ENCODE data around the gene NFS1. TPM values are rescaled to one million over a fixed set of nuclear protein-coding genes. Genes with fewer than 3 reads are reported as not detected.

Gene NFS1
- total and polyA plus RNA-seq, 5 donors from 2014 or later, result 21.2 to 32.6 (median 23.9) TPM

DNA sequence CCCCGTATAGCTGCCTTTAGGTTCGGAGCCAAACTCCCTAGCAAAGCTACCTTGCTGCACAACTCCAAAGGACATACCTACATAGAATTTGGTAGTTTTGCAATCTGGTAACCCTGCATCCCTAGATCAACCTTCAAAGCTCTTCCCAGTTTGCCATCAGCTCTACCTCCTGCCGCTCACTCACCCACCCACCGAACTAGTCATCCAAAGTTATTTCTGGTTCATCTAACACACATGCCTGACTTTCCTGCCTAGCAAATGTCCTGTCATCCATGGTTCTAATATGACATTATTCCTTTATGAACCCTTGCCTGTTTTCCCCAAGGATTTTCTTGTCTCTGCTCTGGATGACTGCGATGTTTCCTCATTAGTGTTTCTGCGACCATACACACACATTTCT is 61.9 kb downstream of the NFS1 start:
- Mint-ChIP-seq H3K4me3 (no peak overlapping the region), H3K4me1 (peaks cover 38 to 70% (median 59%) of the 10 kb centered on the region in 4 donors), H3K36me3 (peaks cover 4% of the 10 kb centered on the region), H3K9me3 (no peaks in the 10 kb centered on the region), H3K27me3 (no peaks in the 10 kb centered on the region), H3K27ac (peak overlapping the region; percentile 36 to 70 (median 60))
- H3K4me1 ChIP-seq (ENCODE audit: control insufficient read depth, insufficient read depth, low read length, poor library complexity, severe bottlenecking), result peaks cover 5% of the 10 kb centered on the region
- peaks cover 8% of the 10 kb centered on the region for H3K36me3 ChIP-seq (ENCODE audit: control insufficient read depth, insufficient read depth, low read length)
- H3K9me3 ChIP-seq (ENCODE audit: control insufficient read depth in 2 of 2, low read length in 2 of 2), result no peaks in the 10 kb centered on the region
- H3K27ac ChIP-seq (ENCODE audit: insufficient read depth, low read length, poor library complexity, severe bottlenecking), result no peak overlapping the region
- no peak for DNase-seq
- no peak for ATAC-seq (ENCODE audit: low read depth in 2 of 2)
- no peak overlapping the region for H3K4me3 ChIP-seq (ENCODE audit: low read depth, low read length)
- H3K27me3 ChIP-seq (ENCODE audit: control insufficient read depth, insufficient read depth, low read length), result no peaks in the 10 kb centered on the region

DNA sequence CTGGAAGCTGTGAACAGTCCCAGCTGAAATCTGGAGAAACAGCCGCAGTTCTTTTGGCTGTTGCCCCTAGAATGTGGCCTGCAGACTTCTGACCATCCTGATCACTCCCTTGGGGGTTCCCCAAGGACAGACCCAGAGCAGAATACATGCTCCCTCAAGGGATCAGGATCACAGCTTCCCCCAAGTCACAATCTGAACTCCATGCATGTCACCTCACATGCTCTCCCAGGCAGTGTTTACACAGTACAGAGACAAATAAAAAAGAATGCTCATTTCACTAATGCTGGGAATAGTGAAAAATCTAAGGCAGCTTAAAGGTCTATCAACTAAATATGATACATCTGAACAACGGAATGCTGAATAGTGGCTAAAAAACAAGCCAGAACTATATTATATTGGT is 63.1 kb downstream of the NFS1 start:
- Mint-ChIP-seq H3K27me3 (no peaks in the 10 kb centered on the region), H3K4me3 (no peak overlapping the region), H3K4me1 (peaks cover 32 to 60% (median 53%) of the 10 kb centered on the region in 4 donors), H3K27ac (peak overlapping the region; percentile 11 to 61 (median 21)), H3K36me3 (peaks cover 4% of the 10 kb centered on the region), H3K9me3 (no peaks in the 10 kb centered on the region)
- H3K9me3 ChIP-seq (ENCODE audit: control insufficient read depth in 2 of 2, low read length in 2 of 2), result no peaks in the 10 kb centered on the region
- H3K4me3 ChIP-seq (ENCODE audit: low read depth, low read length), result no peak overlapping the region
- DNase-seq (no peak), ATAC-seq (ENCODE audit: low read depth in 2 of 2) (no peak)
- H3K4me1 ChIP-seq (ENCODE audit: control insufficient read depth, insufficient read depth, low read length, poor library complexity, severe bottlenecking), result peaks cover 5% of the 10 kb centered on the region
- peaks cover 16% of the 10 kb centered on the region for H3K36me3 ChIP-seq (ENCODE audit: control insufficient read depth, insufficient read depth, low read length)
- no peaks in the 10 kb centered on the region for H3K27me3 ChIP-seq (ENCODE audit: control insufficient read depth, insufficient read depth, low read length)
- H3K27ac ChIP-seq (ENCODE audit: insufficient read depth, low read length, poor library complexity, severe bottlenecking), result no peak overlapping the region

DNA sequence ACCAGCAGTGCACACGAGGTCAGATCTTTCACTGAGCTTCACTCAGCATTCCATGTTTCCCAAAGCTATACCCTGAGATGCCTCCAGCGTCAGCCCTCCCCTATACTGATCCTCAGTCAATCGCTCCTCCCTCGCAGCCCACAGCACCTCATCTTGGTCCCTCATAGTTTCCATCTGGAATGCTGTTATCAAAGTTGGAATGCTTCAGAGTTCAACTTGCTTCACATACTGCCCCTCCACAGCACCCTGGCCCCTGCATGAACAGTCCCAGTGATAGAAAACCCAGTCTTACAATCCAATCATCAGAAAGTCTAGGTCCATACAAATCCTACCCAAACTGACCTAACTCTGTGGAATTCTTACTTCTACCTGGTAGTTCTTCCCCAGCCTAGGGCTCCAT is 63.5 kb downstream of the NFS1 start:
- Histone ChIP-seq H3K4me1 (ENCODE audit: control insufficient read depth, insufficient read depth, low read length, poor library complexity, severe bottlenecking) (peaks cover 5% of the 10 kb centered on the region), H3K9me3 (ENCODE audit: control insufficient read depth in 2 of 2, low read length in 2 of 2) (no peaks in the 10 kb centered on the region), H3K4me3 (ENCODE audit: low read depth, low read length) (no peak overlapping the region), H3K36me3 (ENCODE audit: control insufficient read depth, insufficient read depth, low read length) (peaks cover 21% of the 10 kb centered on the region), H3K27ac (ENCODE audit: insufficient read depth, low read length, poor library complexity, severe bottlenecking) (no peak overlapping the region), H3K27me3 (ENCODE audit: control insufficient read depth, insufficient read depth, low read length) (no peaks in the 10 kb centered on the region)
- ATAC-seq (ENCODE audit: low read depth in 2 of 2) (no peak), DNase-seq (no peak)
- Mint-ChIP-seq H3K4me1 (peaks cover 29 to 55% (median 49%) of the 10 kb centered on the region in 4 donors), H3K27me3 (no peaks in the 10 kb centered on the region), H3K9me3 (no peaks in the 10 kb centered on the region), H3K4me3 (peak overlapping the region in 1 of 4 donors; percentile 20), H3K36me3 (peaks cover 4% of the 10 kb centered on the region), H3K27ac (peak overlapping the region in 2 of 3 donors; percentile 61 to 78)

DNA sequence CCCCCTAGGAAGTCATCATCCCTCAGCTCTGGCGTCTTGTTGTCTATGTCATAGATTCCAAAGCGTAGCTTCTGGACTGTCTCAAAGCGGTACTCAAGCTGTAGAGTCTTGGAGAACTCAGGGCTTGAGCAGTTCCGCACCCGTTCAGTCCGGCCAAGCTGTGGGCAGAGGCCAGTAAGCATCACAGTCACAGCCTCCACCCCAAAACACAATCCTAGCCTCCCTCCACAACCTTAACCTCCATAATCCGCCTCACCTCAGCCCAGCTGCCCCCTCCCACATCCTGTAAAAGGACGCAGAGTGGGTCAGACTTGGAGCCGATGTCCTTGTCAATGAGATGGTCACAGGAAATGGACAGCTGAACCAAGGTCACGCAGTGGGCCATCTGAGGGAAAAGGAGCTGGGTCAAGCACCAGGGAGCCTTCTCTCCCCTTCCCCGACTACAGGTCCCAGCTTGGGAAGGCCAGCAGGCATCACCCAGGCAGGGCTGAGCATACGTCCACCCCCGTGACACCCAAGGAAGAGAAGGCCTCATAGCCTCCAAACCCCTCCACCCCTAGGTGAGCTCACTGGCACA is 66.5 kb downstream of the NFS1 start:
- ATAC-seq (ENCODE audit: low read depth in 2 of 2), result no peak
- peaks cover 19% of the 10 kb centered on the region for H3K36me3 Mint-ChIP-seq
- H3K4me3 ChIP-seq (ENCODE audit: low read depth, low read length), result no peak overlapping the region

DNA sequence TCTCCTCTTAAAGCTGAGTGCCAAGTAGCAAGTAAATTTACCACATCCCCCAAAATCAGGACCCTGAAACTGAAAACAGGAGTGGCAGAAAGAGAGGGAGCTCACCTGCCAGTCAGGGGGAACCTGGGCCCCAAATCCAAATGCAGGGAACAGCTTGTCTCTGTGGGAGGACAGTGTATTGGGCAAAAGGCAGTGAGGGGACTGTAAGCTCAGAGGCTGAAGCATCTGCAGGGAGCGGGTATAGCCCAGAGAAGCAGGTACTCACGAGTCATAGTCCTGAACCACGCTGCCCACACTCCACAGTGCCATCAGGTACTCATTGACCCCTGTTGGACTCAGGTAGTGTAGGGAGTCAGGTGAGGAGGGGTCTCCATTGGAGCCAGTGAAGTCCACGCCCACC is 68.5 kb downstream of the NFS1 start:
- DNase-seq, result no peak
- Histone ChIP-seq H3K4me1 (ENCODE audit: control insufficient read depth, insufficient read depth, low read length, poor library complexity, severe bottlenecking) (no peaks in the 10 kb centered on the region), H3K27ac (ENCODE audit: insufficient read depth, low read length, poor library complexity, severe bottlenecking) (no peak overlapping the region), H3K27me3 (ENCODE audit: control insufficient read depth, insufficient read depth, low read length) (no peaks in the 10 kb centered on the region), H3K9me3 (ENCODE audit: control insufficient read depth in 2 of 2, low read length in 2 of 2) (no peaks in the 10 kb centered on the region), H3K4me3 (ENCODE audit: low read depth, low read length) (no peak overlapping the region), H3K36me3 (ENCODE audit: control insufficient read depth, insufficient read depth, low read length) (peaks cover 62% of the 10 kb centered on the region)
- Mint-ChIP-seq H3K4me3 (no peak overlapping the region), H3K27me3 (no peaks in the 10 kb centered on the region), H3K4me1 (peaks cover 0 to 17% (median 14%) of the 10 kb centered on the region in 4 donors), H3K27ac (no peak overlapping the region), H3K9me3 (no peaks in the 10 kb centered on the region), H3K36me3 (peaks cover 32% of the 10 kb centered on the region)
- no peak for ATAC-seq (ENCODE audit: low read depth in 2 of 2)

More for the DNA sequence above, 66.5 kb downstream of the NFS1 start:
- Histone ChIP-seq H3K27ac (ENCODE audit: insufficient read depth, low read length, poor library complexity, severe bottlenecking) (no peak overlapping the region), H3K27me3 (ENCODE audit: control insufficient read depth, insufficient read depth, low read length) (no peaks in the 10 kb centered on the region), H3K36me3 (ENCODE audit: control insufficient read depth, insufficient read depth, low read length) (peaks cover 44% of the 10 kb centered on the region), H3K9me3 (ENCODE audit: control insufficient read depth in 2 of 2, low read length in 2 of 2) (no peaks in the 10 kb centered on the region), H3K4me1 (ENCODE audit: control insufficient read depth, insufficient read depth, low read length, poor library complexity, severe bottlenecking) (peaks cover 5% of the 10 kb centered on the region)
- Mint-ChIP-seq H3K4me1 (peaks cover 8 to 31% (median 26%) of the 10 kb centered on the region in 4 donors), H3K4me3 (no peak overlapping the region), H3K9me3 (no peaks in the 10 kb centered on the region), H3K27ac (peak overlapping the region in 2 of 3 donors; percentile 31 to 76), H3K27me3 (no peaks in the 10 kb centered on the region)
- DNase-seq, result no peak

DNA sequence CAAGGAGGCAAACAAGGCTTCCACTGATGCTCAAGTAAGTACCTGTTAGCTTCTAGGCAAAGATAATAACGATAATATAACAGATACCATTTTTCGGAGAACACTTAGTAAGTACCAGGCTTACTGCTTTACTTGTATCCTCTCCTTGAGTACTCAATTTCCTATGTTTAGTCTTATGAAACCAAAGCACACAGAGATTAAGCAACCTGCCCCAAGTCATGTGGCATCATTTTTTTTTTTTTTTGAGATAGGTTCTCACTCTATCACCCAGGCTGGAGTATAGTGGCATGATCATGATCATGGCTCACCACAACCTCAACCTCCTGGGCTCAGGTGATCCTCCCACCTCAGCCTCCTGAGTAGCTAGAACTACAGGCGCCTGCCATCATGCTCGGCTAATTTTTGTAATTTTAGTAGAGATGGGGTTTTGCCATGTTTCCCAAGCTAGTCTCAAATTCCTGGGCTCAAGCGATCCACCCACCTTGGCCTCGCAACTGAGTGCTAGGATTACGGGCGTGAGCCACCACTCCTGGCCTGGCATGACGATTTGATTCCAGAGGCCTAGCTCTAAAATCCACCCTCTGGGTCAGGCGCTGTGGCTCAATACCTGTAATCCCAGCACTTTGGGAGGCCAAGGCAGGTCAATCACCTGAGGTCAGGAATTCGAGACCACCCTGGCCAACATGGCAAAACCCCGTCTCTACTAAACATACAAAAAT is 69.6 kb downstream of the NFS1 start:
- Mint-ChIP-seq H3K4me3 (no peak overlapping the region), H3K36me3 (peaks cover 36% of the 10 kb centered on the region), H3K4me1 (peaks cover 0 to 9% (median 5%) of the 10 kb centered on the region in 4 donors), H3K9me3 (no peaks in the 10 kb centered on the region), H3K27me3 (no peaks in the 10 kb centered on the region), H3K27ac (peak overlapping the region in 1 of 3 donors; percentile 64)
- DNase-seq (no peak), ATAC-seq (ENCODE audit: low read depth in 2 of 2) (no peak)
- Histone ChIP-seq H3K9me3 (ENCODE audit: control insufficient read depth in 2 of 2, low read length in 2 of 2) (no peaks in the 10 kb centered on the region), H3K27ac (ENCODE audit: insufficient read depth, low read length, poor library complexity, severe bottlenecking) (no peak overlapping the region), H3K4me1 (ENCODE audit: control insufficient read depth, insufficient read depth, low read length, poor library complexity, severe bottlenecking) (no peaks in the 10 kb centered on the region), H3K27me3 (ENCODE audit: control insufficient read depth, insufficient read depth, low read length) (no peaks in the 10 kb centered on the region), H3K4me3 (ENCODE audit: low read depth, low read length) (no peak overlapping the region), H3K36me3 (ENCODE audit: control insufficient read depth, insufficient read depth, low read length) (peaks cover 67% of the 10 kb centered on the region)

DNA sequence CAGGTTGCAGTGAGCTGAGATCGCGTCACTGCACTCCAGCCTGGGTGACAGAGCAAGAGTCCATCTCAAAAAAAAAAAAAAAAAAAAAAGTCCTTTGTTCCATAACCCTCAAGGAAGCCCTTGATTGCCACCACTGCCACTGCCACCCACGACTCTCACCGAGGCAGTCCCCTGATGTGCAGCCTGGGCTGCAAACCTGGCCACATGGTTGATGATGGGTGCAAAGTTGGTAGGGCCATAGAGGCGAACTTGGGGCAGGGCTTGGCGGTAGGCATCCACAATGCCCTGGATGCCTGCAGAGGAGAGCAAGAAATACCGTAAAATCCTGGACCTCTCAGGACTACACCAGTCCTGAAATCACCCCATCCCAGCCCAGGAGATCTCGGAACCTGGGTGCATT is 72.0 kb downstream of the NFS1 start:
- no peak overlapping the region for H3K4me3 Mint-ChIP-seq
- no peaks in the 10 kb centered on the region for H3K9me3 Mint-ChIP-seq
- H3K4me1 Mint-ChIP-seq, result no peaks in the 10 kb centered on the region
- Histone ChIP-seq H3K4me3 (ENCODE audit: low read depth, low read length) (no peak overlapping the region), H3K27me3 (ENCODE audit: control insufficient read depth, insufficient read depth, low read length) (no peaks in the 10 kb centered on the region), H3K9me3 (ENCODE audit: control insufficient read depth in 2 of 2, low read length in 2 of 2) (no peaks in the 10 kb centered on the region), H3K36me3 (ENCODE audit: control insufficient read depth, insufficient read depth, low read length) (peaks cover 62% of the 10 kb centered on the region), H3K4me1 (ENCODE audit: control insufficient read depth, insufficient read depth, low read length, poor library complexity, severe bottlenecking) (no peaks in the 10 kb centered on the region), H3K27ac (ENCODE audit: insufficient read depth, low read length, poor library complexity, severe bottlenecking) (no peak overlapping the region)
- DNase-seq (no peak), ATAC-seq (ENCODE audit: low read depth in 2 of 2) (no peak)
- H3K36me3 Mint-ChIP-seq, result peaks cover 32% of the 10 kb centered on the region
- no peak overlapping the region for H3K27ac Mint-ChIP-seq
- H3K27me3 Mint-ChIP-seq, result no peaks in the 10 kb centered on the region
